PC-3 (cell line): ENCODE data around the gene ABCC8. TPM values are rescaled to one million over a fixed set of nuclear protein-coding genes. Genes with fewer than 3 reads are reported as not detected.

Experiments used
- ATAC-seq: fragments of 200-7000 bp; cut with Tn5 transposase; 2 replicates; pipeline ENCODE4 v1.9.1; 2020; ENCODE audit warnings: mild to moderate bottlenecking, moderate library complexity
- BruUV-seq: library from RNA; stranded (reverse); fragments of 400-500 nt; replicated peaks from 2 replicates; lab custom pipeline; 2021; lab: Mats Ljungman, UMichigan
- CTCF ChIA-PET: fragments of 300-600 bp; sonication (Branson Sonifier 250); formaldehyde crosslinking; loops from one replicate; lab custom pipeline; 2022; ENCODE audit warnings: antibody characterized with exemption; lab: Charles Lee
- POLR2A ChIA-PET: fragments of 300-600 bp; sonication (Branson Sonifier 250); formaldehyde crosslinking; loops from one replicate; lab custom pipeline; 2022; ENCODE audit warnings: antibody characterized with exemption; ENCODE audit not compliant: unreplicated experiment; lab: Charles Lee
- DNase-seq: peaks from one replicate; pipeline ENCODE4 v3.0.0-alpha.2; 2015
- H2AFZ ChIP-seq: fragments of 300-600 bp; sonication (generic); 2 replicates; pipeline ENCODE4 v1.6.0; 2016; ENCODE audit warnings: antibody characterized with exemption, low read length
- H3F3A ChIP-seq: fragments of 300-600 bp; sonication (generic); one replicate; pipeline ENCODE4 v1.6.0; 2017; ENCODE audit warnings: antibody characterized with exemption, low read length, control low read depth, mild to moderate bottlenecking; ENCODE audit not compliant: unreplicated experiment
- H3K27ac ChIP-seq: fragments of 300-600 bp; sonication (generic); 2 replicates; pipeline ENCODE4 v1.5.1; 2016; ENCODE audit warnings: mild to moderate bottlenecking, low read length
- H3K27me3 ChIP-seq: fragments of 300-600 bp; sonication (generic); 2 replicates; pipeline ENCODE4 v1.6.1; 2016; ENCODE audit warnings: low read length, mixed read lengths
- H3K36me3 ChIP-seq: fragments of 300-600 bp; sonication (generic); 2 replicates; pipeline ENCODE4 v1.6.1; 2016; ENCODE audit warnings: low read depth, mixed run types, low read length, mixed read lengths
- H3K4me1 ChIP-seq: fragments of 300-600 bp; sonication (generic); 2 replicates; pipeline ENCODE4 v1.5.1; 2016; ENCODE audit warnings: low read length; ENCODE audit not compliant: insufficient read depth
- H3K4me2 ChIP-seq: fragments of 300-600 bp; sonication (generic); 2 replicates; pipeline ENCODE4 v1.6.0; 2016; ENCODE audit warnings: low read length
- H3K4me3 ChIP-seq: fragments of 300-600 bp; sonication (generic); 2 replicates; pipeline ENCODE4 v1.5.1; 2016; ENCODE audit warnings: mild to moderate bottlenecking, low read length, mixed read lengths
- H3K79me2 ChIP-seq: fragments of 300-600 bp; sonication (generic); 2 replicates; pipeline ENCODE4 v1.6.1; 2017; ENCODE audit warnings: low read length, mixed read lengths
- H3K9ac ChIP-seq: fragments of 300-600 bp; sonication (generic); 2 replicates; pipeline ENCODE4 v1.6.0; 2016; ENCODE audit warnings: mild to moderate bottlenecking, low read length
- H3K9me2 ChIP-seq: fragments of 300-600 bp; sonication (generic); replicated peaks from 2 replicates; pipeline ENCODE4 v1.6.1; 2016; ENCODE audit warnings: mixed run types, low read length, mixed read lengths
- H3K9me3 ChIP-seq: fragments of 300-600 bp; sonication (generic); 2 replicates; pipeline ENCODE4 v1.6.1; 2016; ENCODE audit warnings: low read length, mixed read lengths
- H4K20me1 ChIP-seq: fragments of 300-600 bp; sonication (generic); 2 replicates; pipeline ENCODE4 v1.6.1; 2016; ENCODE audit warnings: low read length, mixed read lengths
- EZH2 ChIP-seq: fragments of 300-600 bp; sonication (generic); IDR thresholded peaks from one replicate; pipeline ENCODE4 v1.6.1; 2017; ENCODE audit warnings: antibody characterized with exemption, mild to moderate bottlenecking, low read length; ENCODE audit not compliant: unreplicated experiment
- EZH2phosphoT487 ChIP-seq: fragments of 300-600 bp; sonication (generic); IDR thresholded peaks from 2 replicates; pipeline ENCODE4 v1.6.1; 2018; ENCODE audit warnings: mild to moderate bottlenecking, antibody characterized with exemption, low read length, borderline replicate concordance
- intact Hi-C: fragments of 100-400 bp; cut with micrococcal nuclease; formaldehyde crosslinking; loops from 2 replicates; pipeline ENCODE4 v1.9.0; 2023
- total RNA-seq: library from RNA; depleted of rRNA; stranded (reverse); fragments of >200 nt; gene quantifications from 2 replicates; pipeline ENCODE4 v1.2.3, GENCODE V29; 2014
- TF ChIP-seq, protein P1 (sequence below): fragments of 300-600 bp; sonication (generic); conservative IDR thresholded peaks from 2 replicates; pipeline ENCODE4 v1.5.1; 2017; ENCODE audit warnings: antibody characterized with exemption, low read depth, mild to moderate bottlenecking, low read length

Gene ABCC8
- total RNA-seq, 1 experiment from 2014 or later = not detected

DNA sequence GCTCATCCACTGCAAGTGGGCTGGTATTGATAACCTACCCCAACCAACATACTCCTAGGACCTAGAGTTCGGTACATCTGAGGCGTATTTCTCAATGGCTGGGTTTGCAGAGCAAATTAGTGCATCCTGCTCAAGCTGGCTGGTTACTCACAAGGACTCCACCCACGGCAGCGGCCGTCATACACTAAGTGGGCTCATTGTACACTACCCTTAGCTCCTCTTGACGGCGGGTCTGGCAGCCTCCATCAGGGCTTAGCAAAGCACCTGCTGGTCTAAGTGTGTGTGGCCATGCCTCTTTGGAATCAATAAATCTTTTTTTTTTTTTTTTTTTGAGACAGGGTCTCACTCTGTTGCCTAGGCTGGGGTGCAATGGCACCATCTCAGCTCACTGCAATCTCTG is 68.0 kb downstream of the ABCC8 start:
- no peak for DNase-seq
- no peak overlapping the region for H3K27ac ChIP-seq
- no peaks in the 10 kb centered on the region for H3K36me3 ChIP-seq
- BruUV-seq = no TSS peak
- H3F3A ChIP-seq = no peaks in the 10 kb centered on the region
- H4K20me1 ChIP-seq = no peaks in the 10 kb centered on the region
- no peak overlapping the region for H2AFZ ChIP-seq
- H3K27me3 ChIP-seq = peaks cover 5% of the 10 kb centered on the region; the same call in 1 of the 2 replicates
- ChIA-PET CTCF (no interaction called here), POLR2A (no interaction called here)
- intact Hi-C loops = no loop called here
- H3K9ac ChIP-seq = no peak overlapping the region
- H3K79me2 ChIP-seq = no peaks in the 10 kb centered on the region
- no peaks in the 10 kb centered on the region for H3K9me2 ChIP-seq
- TF ChIP-seq EZH2phosphoT487 (no peak), EZH2 (no peak)
- TF ChIP-seq, protein P1, sequence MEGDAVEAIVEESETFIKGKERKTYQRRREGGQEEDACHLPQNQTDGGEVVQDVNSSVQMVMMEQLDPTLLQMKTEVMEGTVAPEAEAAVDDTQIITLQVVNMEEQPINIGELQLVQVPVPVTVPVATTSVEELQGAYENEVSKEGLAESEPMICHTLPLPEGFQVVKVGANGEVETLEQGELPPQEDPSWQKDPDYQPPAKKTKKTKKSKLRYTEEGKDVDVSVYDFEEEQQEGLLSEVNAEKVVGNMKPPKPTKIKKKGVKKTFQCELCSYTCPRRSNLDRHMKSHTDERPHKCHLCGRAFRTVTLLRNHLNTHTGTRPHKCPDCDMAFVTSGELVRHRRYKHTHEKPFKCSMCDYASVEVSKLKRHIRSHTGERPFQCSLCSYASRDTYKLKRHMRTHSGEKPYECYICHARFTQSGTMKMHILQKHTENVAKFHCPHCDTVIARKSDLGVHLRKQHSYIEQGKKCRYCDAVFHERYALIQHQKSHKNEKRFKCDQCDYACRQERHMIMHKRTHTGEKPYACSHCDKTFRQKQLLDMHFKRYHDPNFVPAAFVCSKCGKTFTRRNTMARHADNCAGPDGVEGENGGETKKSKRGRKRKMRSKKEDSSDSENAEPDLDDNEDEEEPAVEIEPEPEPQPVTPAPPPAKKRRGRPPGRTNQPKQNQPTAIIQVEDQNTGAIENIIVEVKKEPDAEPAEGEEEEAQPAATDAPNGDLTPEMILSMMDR = no peak
- H3K4me1 ChIP-seq = no peaks in the 10 kb centered on the region; the same call in 1 of the 2 replicates
- no peaks in the 10 kb centered on the region for H3K9me3 ChIP-seq
- ATAC-seq = no peak
- H3K4me3 ChIP-seq = no peak overlapping the region
- no peak overlapping the region for H3K4me2 ChIP-seq

DNA sequence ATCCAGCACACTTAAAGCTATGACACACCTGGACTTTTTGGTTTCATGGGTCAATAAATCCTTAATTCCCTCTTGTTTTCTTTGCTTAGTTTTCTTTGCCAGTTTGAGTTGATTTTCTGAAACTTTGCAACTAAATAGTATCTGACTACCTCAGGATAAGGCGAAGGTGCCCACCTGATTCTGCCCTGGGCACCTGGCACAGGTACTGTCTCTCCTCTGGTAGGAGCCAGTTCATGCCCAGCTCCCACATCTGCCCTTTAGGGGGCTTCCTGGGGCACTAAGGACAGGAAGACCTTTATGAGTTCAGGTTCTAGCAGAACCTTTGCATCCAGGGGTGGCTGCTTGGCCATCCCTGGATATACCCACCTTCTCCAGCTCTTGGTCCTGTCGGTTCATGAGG is 68.6 kb downstream of the ABCC8 start:
- no peaks in the 10 kb centered on the region for H3K9me2 ChIP-seq
- ChIA-PET CTCF (no interaction called here), POLR2A (no interaction called here)
- TF ChIP-seq EZH2 (no peak), EZH2phosphoT487 (no peak)
- TF ChIP-seq, protein P1 = no peak
- no peak overlapping the region for H2AFZ ChIP-seq
- H3K4me3 ChIP-seq = no peak overlapping the region
- no peaks in the 10 kb centered on the region for H3K9me3 ChIP-seq
- no peaks in the 10 kb centered on the region for H3F3A ChIP-seq
- H4K20me1 ChIP-seq = no peaks in the 10 kb centered on the region
- ATAC-seq = no peak
- no peaks in the 10 kb centered on the region for H3K27me3 ChIP-seq
- H3K79me2 ChIP-seq = no peaks in the 10 kb centered on the region
- no peak overlapping the region for H3K27ac ChIP-seq
- H3K4me2 ChIP-seq = no peak overlapping the region
- no peak overlapping the region for H3K9ac ChIP-seq
- BruUV-seq = no TSS peak
- intact Hi-C loops = no loop called here
- H3K36me3 ChIP-seq = no peaks in the 10 kb centered on the region
- H3K4me1 ChIP-seq = no peaks in the 10 kb centered on the region; the same call in 1 of the 2 replicates
- no peak for DNase-seq

- intact Hi-C loops = no loop called here
- Histone ChIP-seq H3K4me2 (no peak overlapping the region), H3K4me1 (no peaks in the 10 kb centered on the region; the same call in 1 of the 2 replicates), H3K27ac (no peak overlapping the region), H3K9me3 (no peaks in the 10 kb centered on the region), H3K4me3 (no peak overlapping the region), H2AFZ (no peak overlapping the region), H3K9ac (no peak overlapping the region), H3K79me2 (no peaks in the 10 kb centered on the region), H3K9me2 (no peaks in the 10 kb centered on the region), H4K20me1 (no peaks in the 10 kb centered on the region), H3K36me3 (no peaks in the 10 kb centered on the region), H3K27me3 (no peaks in the 10 kb centered on the region), H3F3A (no peaks in the 10 kb centered on the region)
- CTCF ChIA-PET = no interaction called here
- DNase-seq (no peak), ATAC-seq (no peak)
- POLR2A ChIA-PET = no interaction called here
- BruUV-seq = no TSS peak
- TF ChIP-seq EZH2phosphoT487 = no peak
- TF ChIP-seq EZH2 = no peak
- TF ChIP-seq, protein P1 = no peak
Measured at GRCh38 chr11:17407575-17407974, 69.1 kb downstream of the ABCC8 start.
